Panc1 (cell line): ENCODE data around the gene CD79A.

Experiments used
- POLR2AphosphoS5 ChIP-seq: IDR thresholded peaks from 2 replicates; pipeline ENCODE4 v1.6.1; 2012; ENCODE audit warnings: mild to moderate bottlenecking, low read depth, low read length, moderate library complexity
- SIN3A ChIP-seq: IDR thresholded peaks from 2 replicates; pipeline ENCODE4 v1.6.1; 2012; ENCODE audit warnings: low read depth, mild to moderate bottlenecking, low read length, moderate library complexity, borderline replicate concordance; ENCODE audit not compliant: insufficient read depth
- TCF7L2 ChIP-seq: IDR thresholded peaks from 2 replicates; pipeline ENCODE4 v1.6.1; 2011; ENCODE audit warnings: mild to moderate bottlenecking, low read depth, low read length, inconsistent platforms
- TF ChIP-seq, protein P1 (sequence below): fragments of 450-650 bp; IDR thresholded peaks from 2 replicates; pipeline ENCODE4 v1.5.1; 2017; ENCODE audit warnings: mild to moderate bottlenecking
- TF ChIP-seq, protein P2 (sequence below), 2 experiments: IDR thresholded peaks; 2 replicates each; pipeline ENCODE4 v1.6.1; 2011 to 2012; ENCODE audit warnings: low read depth in 2 of 2, control low read depth in 1 of 2, low read length in 1 of 2, mild to moderate bottlenecking in 1 of 2, moderate library complexity in 1 of 2; ENCODE audit not compliant: insufficient read depth in 1 of 2

- TF ChIP-seq, protein P1, sequence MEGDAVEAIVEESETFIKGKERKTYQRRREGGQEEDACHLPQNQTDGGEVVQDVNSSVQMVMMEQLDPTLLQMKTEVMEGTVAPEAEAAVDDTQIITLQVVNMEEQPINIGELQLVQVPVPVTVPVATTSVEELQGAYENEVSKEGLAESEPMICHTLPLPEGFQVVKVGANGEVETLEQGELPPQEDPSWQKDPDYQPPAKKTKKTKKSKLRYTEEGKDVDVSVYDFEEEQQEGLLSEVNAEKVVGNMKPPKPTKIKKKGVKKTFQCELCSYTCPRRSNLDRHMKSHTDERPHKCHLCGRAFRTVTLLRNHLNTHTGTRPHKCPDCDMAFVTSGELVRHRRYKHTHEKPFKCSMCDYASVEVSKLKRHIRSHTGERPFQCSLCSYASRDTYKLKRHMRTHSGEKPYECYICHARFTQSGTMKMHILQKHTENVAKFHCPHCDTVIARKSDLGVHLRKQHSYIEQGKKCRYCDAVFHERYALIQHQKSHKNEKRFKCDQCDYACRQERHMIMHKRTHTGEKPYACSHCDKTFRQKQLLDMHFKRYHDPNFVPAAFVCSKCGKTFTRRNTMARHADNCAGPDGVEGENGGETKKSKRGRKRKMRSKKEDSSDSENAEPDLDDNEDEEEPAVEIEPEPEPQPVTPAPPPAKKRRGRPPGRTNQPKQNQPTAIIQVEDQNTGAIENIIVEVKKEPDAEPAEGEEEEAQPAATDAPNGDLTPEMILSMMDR, result no peak
- no peak for TF ChIP-seq POLR2AphosphoS5
- no peak for TF ChIP-seq SIN3A
- TF ChIP-seq, protein P2, sequence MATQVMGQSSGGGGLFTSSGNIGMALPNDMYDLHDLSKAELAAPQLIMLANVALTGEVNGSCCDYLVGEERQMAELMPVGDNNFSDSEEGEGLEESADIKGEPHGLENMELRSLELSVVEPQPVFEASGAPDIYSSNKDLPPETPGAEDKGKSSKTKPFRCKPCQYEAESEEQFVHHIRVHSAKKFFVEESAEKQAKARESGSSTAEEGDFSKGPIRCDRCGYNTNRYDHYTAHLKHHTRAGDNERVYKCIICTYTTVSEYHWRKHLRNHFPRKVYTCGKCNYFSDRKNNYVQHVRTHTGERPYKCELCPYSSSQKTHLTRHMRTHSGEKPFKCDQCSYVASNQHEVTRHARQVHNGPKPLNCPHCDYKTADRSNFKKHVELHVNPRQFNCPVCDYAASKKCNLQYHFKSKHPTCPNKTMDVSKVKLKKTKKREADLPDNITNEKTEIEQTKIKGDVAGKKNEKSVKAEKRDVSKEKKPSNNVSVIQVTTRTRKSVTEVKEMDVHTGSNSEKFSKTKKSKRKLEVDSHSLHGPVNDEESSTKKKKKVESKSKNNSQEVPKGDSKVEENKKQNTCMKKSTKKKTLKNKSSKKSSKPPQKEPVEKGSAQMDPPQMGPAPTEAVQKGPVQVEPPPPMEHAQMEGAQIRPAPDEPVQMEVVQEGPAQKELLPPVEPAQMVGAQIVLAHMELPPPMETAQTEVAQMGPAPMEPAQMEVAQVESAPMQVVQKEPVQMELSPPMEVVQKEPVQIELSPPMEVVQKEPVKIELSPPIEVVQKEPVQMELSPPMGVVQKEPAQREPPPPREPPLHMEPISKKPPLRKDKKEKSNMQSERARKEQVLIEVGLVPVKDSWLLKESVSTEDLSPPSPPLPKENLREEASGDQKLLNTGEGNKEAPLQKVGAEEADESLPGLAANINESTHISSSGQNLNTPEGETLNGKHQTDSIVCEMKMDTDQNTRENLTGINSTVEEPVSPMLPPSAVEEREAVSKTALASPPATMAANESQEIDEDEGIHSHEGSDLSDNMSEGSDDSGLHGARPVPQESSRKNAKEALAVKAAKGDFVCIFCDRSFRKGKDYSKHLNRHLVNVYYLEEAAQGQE (IDR thresholded peaks at IDR 0.05; ENCODE audit: insufficient read depth in 1 of 2, low read depth in 2 of 2, low read length in 1 of 2), result no peak
- no peak for TF ChIP-seq TCF7L2
Measured at GRCh38 chr19:41861846-41862245, 15.2 kb upstream of the CD79A start.
